ENCODE data around the gene LCK. TPM values are rescaled to one million over a fixed set of nuclear protein-coding genes. Genes with fewer than 3 reads are reported as not detected.

Gene LCK
- total and polyA plus RNA-seq, 2 donors (not counting 3 experiments of a cell fraction or from before 2014, with no cell fraction given), result 0.06 TPM; not detected in 1

DNA sequence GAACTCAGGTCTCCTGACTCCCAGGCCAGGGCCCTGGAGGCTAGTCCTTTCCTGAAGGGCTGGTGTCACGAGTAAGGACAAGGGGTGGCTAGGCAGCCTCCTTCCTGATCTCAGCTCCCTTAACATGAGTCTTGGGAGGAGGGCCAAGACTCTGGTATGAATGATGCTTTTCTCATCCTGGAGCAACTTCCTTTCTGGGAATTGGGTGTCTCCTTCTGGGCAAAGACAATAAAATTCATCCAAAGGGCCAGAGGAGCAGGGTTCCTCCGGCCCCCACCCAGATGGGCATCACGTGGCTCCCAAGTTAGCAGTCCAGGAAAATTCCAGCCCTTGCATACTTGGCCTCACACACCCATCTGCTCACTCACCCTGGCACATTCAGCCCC is 4.2 kb upstream of the LCK start, which contains the start of gene FAM167B:
Gene FAM167B (plus strand): TSS at position 335 of the 386 bp plus-strand sequence. CDS start 200 bp downstream, outside the sequence.
- FAIRE-seq, result peak; percentile 66
- DNase-seq (ENCODE audit: low read depth, low spot score), result peak; percentile 37
- dilution Hi-C loops (cut with MboI; ENCODE audit: extremely low pct_ligation_motif_present, low sequenced_read_pairs) (no loop called here), intact Hi-C loops (cut with micrococcal nuclease) (no loop called here)
- Histone ChIP-seq H3K9me1 (replicated peaks; ENCODE audit: control insufficient read depth, extremely low read depth, insufficient read depth, low read length) (no peaks in the 10 kb centered on the region), H3K4me2 (ENCODE audit: insufficient read depth, low read length) (peak within 1 kb of the TSS; percentile 5), H4K20me1 (replicated peaks; ENCODE audit: control insufficient read depth, extremely low read depth, insufficient read depth, low read length) (no peaks in the 10 kb centered on the region), H3K79me2 (ENCODE audit: control insufficient read depth, insufficient read depth, low read length) (no peaks in the 10 kb centered on the region), H3K4me1 (ENCODE audit: control insufficient read depth, extremely low read depth, insufficient read depth, low read length) (peaks cover 51% of the 10 kb centered on the region), H3K9me3 (replicated peaks; ENCODE audit: control insufficient read depth, insufficient read depth, low read length) (no peaks in the 10 kb centered on the region), H2AFZ (ENCODE audit: low read depth, low read length) (peak within 1 kb of the TSS; percentile 45), H3K36me3 (ENCODE audit: control insufficient read depth in 2 of 2, extremely low read depth in 1 of 2, insufficient read depth in 2 of 2, low read length in 2 of 2) (no peaks in the 10 kb centered on the region), H3K27ac (ENCODE audit: insufficient read depth, low read depth, low read length) (peak within 1 kb of the TSS; percentile 60), H3K4me3 (replicated peaks in 1 of 3; ENCODE audit: insufficient read depth in 1 of 3, low read depth in 1 of 3, low read length in 3 of 3) (no peak within 1 kb of the TSS), H3K9ac (replicated peaks; ENCODE audit: extremely low read depth, insufficient read depth, low read length) (no peak within 1 kb of the TSS), H3K27me3 (ENCODE audit: control insufficient read depth in 2 of 2, insufficient read depth in 2 of 2, low read length in 2 of 2) (no peaks in the 10 kb centered on the region)
- TF ChIP-seq FOS (IDR thresholded peaks at IDR 0.05; ENCODE audit: borderline replicate concordance, insufficient read depth, low read length), result no peak
- TF ChIP-seq, protein P1, sequence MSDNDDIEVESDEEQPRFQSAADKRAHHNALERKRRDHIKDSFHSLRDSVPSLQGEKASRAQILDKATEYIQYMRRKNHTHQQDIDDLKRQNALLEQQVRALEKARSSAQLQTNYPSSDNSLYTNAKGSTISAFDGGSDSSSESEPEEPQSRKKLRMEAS (IDR thresholded peaks at IDR 0.05; ENCODE audit: insufficient read depth, insufficient read length), result peak; percentile 12
- CTCF ChIA-PET, result interaction anchor here (0.9 to 6.3 kb wide), 6 partner anchors 9 to 89 kb away, joined by 3 to 73 read pairs (median 36); partner anchors contain the start of gene MARCKSL1
- POLR2A ChIA-PET, result interaction anchor here (2.9 kb wide), 1 partner anchor 89 kb away, joined by 16 read pairs; the partner anchor contains the start of gene MARCKSL1
- BruUV-seq (replicated peaks), result no TSS peak

DNA sequence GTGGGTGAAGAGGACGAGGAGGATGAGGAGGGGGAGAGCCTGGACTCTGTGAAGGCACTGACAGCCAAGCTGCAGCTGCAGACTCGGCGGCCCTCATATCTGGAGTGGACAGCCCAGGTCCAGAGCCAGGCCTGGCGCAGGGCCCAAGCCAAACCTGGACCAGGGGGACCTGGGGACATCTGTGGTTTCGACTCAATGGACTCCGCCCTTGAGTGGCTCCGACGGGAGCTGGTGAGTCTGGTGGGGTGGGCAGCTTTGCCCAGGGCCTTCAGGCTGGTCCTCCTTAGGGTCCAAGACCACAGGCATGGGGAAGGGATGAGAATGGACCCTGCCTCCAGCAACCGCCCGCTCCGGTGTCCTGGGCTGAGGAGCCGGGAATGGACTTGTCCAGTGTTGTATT is 3.6 kb upstream of the LCK start:
- intact Hi-C loops (cut with micrococcal nuclease), result no loop called here
- DNase-seq (ENCODE audit: low read depth, low spot score) (no peak), FAIRE-seq (no peak)
- CTCF ChIA-PET, result interaction anchor here (1.2 to 6.3 kb wide), 9 partner anchors 10 to 89 kb away, joined by 3 to 73 read pairs (median 24); partner anchors contain the start of genes HDAC1 and MARCKSL1
- H3K79me2 ChIP-seq (ENCODE audit: control insufficient read depth, insufficient read depth, low read length), result no peaks in the 10 kb centered on the region
- H3K4me3 ChIP-seq (replicated peaks in 1 of 3; ENCODE audit: insufficient read depth in 1 of 3, low read depth in 1 of 3, low read length in 3 of 3), result no peak overlapping the region
- POLR2A ChIA-PET, result interaction anchor here (2.9 kb wide), 1 partner anchor 88 kb away, joined by 16 read pairs; the partner anchor contains the start of gene MARCKSL1
- no peaks in the 10 kb centered on the region for H3K27me3 ChIP-seq (ENCODE audit: control insufficient read depth in 2 of 2, insufficient read depth in 2 of 2, low read length in 2 of 2)
- no peak overlapping the region for H3K4me2 ChIP-seq (ENCODE audit: insufficient read depth, low read length)
- dilution Hi-C loops (cut with MboI; ENCODE audit: extremely low pct_ligation_motif_present, low sequenced_read_pairs), result no loop called here
- H2AFZ ChIP-seq (ENCODE audit: low read depth, low read length), result peak overlapping the region; percentile 45
- BruUV-seq (replicated peaks), result no TSS peak
- H3K9me1 ChIP-seq (replicated peaks; ENCODE audit: control insufficient read depth, extremely low read depth, insufficient read depth, low read length), result no peaks in the 10 kb centered on the region
- no peak for TF ChIP-seq MYC (IDR thresholded peaks at IDR 0.05; ENCODE audit: low read depth, low read length)
- H3K9ac ChIP-seq (replicated peaks; ENCODE audit: extremely low read depth, insufficient read depth, low read length), result no peak overlapping the region
- H3K27ac ChIP-seq (ENCODE audit: insufficient read depth, low read depth, low read length), result peak overlapping the region; percentile 60
- no peaks in the 10 kb centered on the region for H3K9me3 ChIP-seq (replicated peaks; ENCODE audit: control insufficient read depth, insufficient read depth, low read length)
- H3K4me1 ChIP-seq (ENCODE audit: control insufficient read depth, extremely low read depth, insufficient read depth, low read length), result peaks cover 50% of the 10 kb centered on the region
- H3K36me3 ChIP-seq (ENCODE audit: control insufficient read depth in 2 of 2, extremely low read depth in 1 of 2, insufficient read depth in 2 of 2, low read length in 2 of 2), result no peaks in the 10 kb centered on the region
- H4K20me1 ChIP-seq (replicated peaks; ENCODE audit: control insufficient read depth, extremely low read depth, insufficient read depth, low read length), result no peaks in the 10 kb centered on the region
